GM18520 (cell line): Measurements from ENCODE around the gene SLC49A3.
"Not testable (repeated sequence)": the region's sequence is repeated elsewhere in the genome, so short reads cannot be mapped to it uniquely, and the experiment has no call there.

Source experiments
- ATAC-seq: cut with Tn5 transposase; IDR thresholded peaks from one replicate; pipeline ENCODE4 v1.9.1; 2021; ENCODE audit not compliant: unreplicated experiment

The SLC49A3 gene

GRCh38 chr4:722169-722725, 33.3 kb upstream of the SLC49A3 start:
- no peak for ATAC-seq

- ATAC-seq: no peak
These were observed 32.6 kb upstream of the SLC49A3 start for GRCh38 chr4:721261-722168.

- no peak for ATAC-seq
These were observed 31.3 kb upstream of the SLC49A3 start for GRCh38 chr4:720111-720860.

DNA sequence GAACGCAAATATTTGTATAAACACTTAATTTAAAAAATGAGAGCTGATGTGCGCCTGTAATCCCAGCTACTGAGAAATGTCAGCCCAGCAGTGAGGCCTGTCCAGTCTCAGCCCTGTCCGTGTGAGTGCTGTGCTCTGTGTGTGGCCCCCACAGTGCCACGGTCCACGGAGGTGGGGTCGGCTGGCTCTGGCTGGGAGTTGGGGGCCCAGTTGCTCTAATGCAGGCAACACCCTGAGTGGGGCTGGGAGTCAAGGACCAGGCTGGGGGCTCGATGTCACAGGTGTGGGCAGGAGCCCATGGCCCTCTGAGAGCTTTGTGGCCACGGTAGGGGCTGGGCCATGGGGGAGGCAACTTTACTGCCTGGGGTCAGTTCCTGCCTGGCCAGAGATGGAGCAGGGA, 29.5 kb upstream of the SLC49A3 start:
- no peak for ATAC-seq

- ATAC-seq: no peak
These were observed 28.8 kb upstream of the SLC49A3 start for GRCh38 chr4:717601-718320.

GRCh38 chr4:714087-714486, 25.1 kb upstream of the SLC49A3 start:
- ATAC-seq: no peak

DNA sequence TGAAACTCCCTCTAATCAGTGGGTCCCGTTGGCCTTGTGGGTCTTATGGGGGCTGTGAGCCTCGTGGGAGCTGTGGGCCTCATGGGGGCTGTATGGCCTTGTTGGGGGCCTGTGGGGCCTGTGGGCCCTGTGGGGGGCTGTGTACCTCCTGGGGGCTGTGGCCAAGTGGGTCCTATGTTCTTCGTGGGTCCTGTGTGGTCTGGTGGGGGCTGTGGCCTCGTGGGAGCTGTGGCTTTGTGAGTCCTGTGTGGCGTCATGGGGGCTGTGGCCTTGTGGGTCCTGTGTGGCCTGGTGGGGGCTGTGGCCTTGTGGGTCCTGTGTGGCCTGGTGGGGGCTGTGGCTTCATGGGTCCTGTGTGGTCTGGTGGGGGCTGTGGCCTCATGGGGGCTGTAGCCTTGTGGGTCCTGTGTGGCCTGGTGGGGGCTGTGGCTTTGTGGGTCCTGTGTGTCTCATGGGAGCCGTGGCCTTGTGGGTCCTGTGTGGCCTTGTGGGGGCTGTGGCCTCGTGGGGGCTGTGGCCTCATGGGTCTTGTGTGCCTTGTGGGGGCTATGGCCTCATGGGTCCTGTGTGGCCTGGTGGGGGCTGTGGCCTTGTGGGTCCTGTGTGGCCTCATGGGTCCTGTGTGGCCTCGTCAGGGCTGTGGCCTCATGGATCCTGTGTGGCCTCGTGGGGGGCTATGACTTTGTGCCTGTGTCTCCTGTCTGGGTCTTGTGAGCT, 24.1 kb upstream of the SLC49A3 start:
- ATAC-seq: no peak

GRCh38 chr4:712093-712492, 23.1 kb upstream of the SLC49A3 start:
- ATAC-seq: no peak

GRCh38 chr4:710916-711315, 22.0 kb upstream of the SLC49A3 start:
- ATAC-seq: no peak

- ATAC-seq: no peak
These were observed 21.2 kb upstream of the SLC49A3 start for GRCh38 chr4:710116-710515.

DNA sequence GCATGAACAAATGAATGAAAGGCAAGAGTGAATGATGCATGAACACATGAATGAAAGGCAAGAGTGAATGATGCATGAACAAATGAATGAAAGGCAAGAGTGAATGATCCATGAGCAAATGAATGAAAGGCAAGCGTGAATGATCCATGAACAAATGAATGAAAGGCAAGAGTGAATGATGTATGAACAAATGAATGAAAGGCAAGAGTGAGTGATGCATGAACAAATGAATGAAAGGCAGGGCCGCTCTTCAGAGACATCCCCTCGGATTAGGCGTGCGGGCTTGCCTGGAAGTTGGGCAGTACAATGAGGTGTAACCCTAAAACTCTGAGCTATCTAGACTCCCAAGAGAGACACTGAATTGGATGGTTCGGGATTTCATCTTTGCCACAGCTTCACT, 20.4 kb upstream of the SLC49A3 start:
- no peak for ATAC-seq

- ATAC-seq: no peak
These were observed 19.6 kb upstream of the SLC49A3 start for GRCh38 chr4:708631-708933.

GRCh38 chr4:707929-708630, 19.1 kb upstream of the SLC49A3 start:
- no peak for ATAC-seq

GRCh38 chr4:706834-707598, 18.1 kb upstream of the SLC49A3 start:
- ATAC-seq: no peak

DNA sequence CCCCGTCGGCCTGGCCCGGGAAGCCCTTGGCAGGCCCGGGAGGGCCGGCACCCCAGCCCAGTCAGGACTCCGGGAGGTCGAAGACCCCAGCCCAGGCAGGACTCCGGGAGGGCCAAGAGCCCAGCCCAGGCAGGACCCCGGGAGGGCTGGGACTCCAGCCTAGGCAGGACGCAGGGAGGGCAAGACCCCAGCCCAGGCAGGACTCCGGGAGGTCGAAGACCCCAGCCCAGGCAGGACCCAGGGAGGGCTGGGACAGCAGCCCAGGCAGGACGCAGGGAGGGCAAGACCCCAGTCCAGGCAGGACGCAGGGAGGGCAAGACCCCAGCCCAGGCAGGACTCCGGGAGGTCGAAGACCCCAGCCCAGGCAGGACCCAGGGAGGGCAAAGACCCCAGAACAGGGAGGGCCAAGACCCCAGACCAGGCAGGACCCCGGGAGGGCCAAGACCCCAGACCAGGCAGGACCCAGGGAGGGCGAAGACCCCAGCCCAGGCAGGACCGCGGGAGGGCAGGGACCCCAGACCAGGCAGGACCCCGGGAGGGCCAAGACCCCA, 17.2 kb upstream of the SLC49A3 start:
- ATAC-seq: not testable (repeated sequence)

- ATAC-seq: peak; percentile 79
These were observed 16.5 kb upstream of the SLC49A3 start, which contains the start of gene PCGF3 for GRCh38 chr4:705278-706082. Gene PCGF3, plus strand, starts transcription at chr4:705832. Its CDS starts 27,849 bp downstream, at chr4:733681.

GRCh38 chr4:704971-705277, 16.0 kb upstream of the SLC49A3 start:
- ATAC-seq: no peak

- no peak for ATAC-seq
These were observed 15.4 kb upstream of the SLC49A3 start for GRCh38 chr4:704198-704891.
